Measurements from ENCODE around the gene TNFRSF1A. TPM values are rescaled to one million over a fixed set of nuclear protein-coding genes. Genes with fewer than 3 reads are reported as not detected.
A peak's percentile ranks its signal among the peaks of the same experiment; 100 is the strongest.
"Not testable (repeated sequence)": the region's sequence is repeated elsewhere in the genome, so short reads cannot be mapped to it uniquely, and the experiment has no call there.

Gene TNFRSF1A
- total RNA-seq, 1 experiment from 2014 or later = 44.1 TPM

GRCh38 chr12:6346235-6346832 lies 4.5 kb upstream of the TNFRSF1A start:
- no peak for DNase-seq (ENCODE audit: low spot score)
- POLR2A ChIA-PET = interaction anchor here (1.2 kb wide), 1 partner anchor 25 kb away, joined by 4 read pairs; no protein-coding TSS in a partner anchor
- TF ChIP-seq, protein P1, sequence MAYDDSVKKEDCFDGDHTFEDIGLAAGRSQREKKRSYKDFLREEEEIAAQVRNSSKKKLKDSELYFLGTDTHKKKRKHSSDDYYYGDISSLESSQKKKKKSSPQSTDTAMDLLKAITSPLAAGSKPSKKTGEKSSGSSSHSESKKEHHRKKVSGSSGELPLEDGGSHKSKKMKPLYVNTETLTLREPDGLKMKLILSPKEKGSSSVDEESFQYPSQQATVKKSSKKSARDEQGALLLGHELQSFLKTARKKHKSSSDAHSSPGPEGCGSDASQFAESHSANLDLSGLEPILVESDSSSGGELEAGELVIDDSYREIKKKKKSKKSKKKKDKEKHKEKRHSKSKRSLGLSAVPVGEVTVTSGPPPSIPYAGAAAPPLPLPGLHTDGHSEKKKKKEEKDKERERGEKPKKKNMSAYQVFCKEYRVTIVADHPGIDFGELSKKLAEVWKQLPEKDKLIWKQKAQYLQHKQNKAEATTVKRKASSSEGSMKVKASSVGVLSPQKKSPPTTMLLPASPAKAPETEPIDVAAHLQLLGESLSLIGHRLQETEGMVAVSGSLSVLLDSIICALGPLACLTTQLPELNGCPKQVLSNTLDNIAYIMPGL (CRISPR knock-in tag; IDR thresholded peaks at IDR 0.05) = no peak
- TF ChIP-seq MXD4 (CRISPR knock-in tag; IDR thresholded peaks at IDR 0.05; ENCODE audit: borderline replicate concordance) (no peak), ATF6 (CRISPR knock-in tag; IDR thresholded peaks at IDR 0.05) (no peak), ZBTB21 (CRISPR knock-in tag; IDR thresholded peaks at IDR 0.05; ENCODE audit: borderline replicate concordance) (no peak)
- TF ChIP-seq, protein P2, sequence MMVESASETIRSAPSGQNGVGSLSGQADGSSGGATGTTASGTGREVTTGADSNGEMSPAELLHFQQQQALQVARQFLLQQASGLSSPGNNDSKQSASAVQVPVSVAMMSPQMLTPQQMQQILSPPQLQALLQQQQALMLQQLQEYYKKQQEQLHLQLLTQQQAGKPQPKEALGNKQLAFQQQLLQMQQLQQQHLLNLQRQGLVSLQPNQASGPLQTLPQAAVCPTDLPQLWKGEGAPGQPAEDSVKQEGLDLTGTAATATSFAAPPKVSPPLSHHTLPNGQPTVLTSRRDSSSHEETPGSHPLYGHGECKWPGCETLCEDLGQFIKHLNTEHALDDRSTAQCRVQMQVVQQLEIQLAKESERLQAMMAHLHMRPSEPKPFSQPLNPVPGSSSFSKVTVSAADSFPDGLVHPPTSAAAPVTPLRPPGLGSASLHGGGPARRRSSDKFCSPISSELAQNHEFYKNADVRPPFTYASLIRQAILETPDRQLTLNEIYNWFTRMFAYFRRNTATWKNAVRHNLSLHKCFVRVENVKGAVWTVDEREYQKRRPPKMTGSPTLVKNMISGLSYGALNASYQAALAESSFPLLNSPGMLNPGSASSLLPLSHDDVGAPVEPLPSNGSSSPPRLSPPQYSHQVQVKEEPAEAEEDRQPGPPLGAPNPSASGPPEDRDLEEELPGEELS (CRISPR knock-in tag; IDR thresholded peaks at IDR 0.05) = no peak
- TF ChIP-seq, protein P3, sequence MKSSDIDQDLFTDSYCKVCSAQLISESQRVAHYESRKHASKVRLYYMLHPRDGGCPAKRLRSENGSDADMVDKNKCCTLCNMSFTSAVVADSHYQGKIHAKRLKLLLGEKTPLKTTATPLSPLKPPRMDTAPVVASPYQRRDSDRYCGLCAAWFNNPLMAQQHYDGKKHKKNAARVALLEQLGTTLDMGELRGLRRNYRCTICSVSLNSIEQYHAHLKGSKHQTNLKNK (CRISPR knock-in tag; IDR thresholded peaks at IDR 0.05) = no peak
- peaks cover 34% of the 10 kb centered on the region for H3K4me1 Mint-ChIP-seq
- H3K36me3 Mint-ChIP-seq = peaks cover 27% of the 10 kb centered on the region
- no peaks in the 10 kb centered on the region for H3K9me3 Mint-ChIP-seq
- no peak for ATAC-seq
- H3K27ac Mint-ChIP-seq = peak overlapping the region; percentile 1; the same call in 1 of the 2 replicates
- CTCF ChIA-PET = interaction anchor here (1.0 to 2.5 kb wide), 6 partner anchors 10 to 119 kb away, joined by 3 to 13 read pairs (median 4); no protein-coding TSS in a partner anchor
- no peak overlapping the region for H3K4me3 Mint-ChIP-seq
- H3K27me3 Mint-ChIP-seq (ENCODE audit: low read depth) = no peaks in the 10 kb centered on the region

DNA sequence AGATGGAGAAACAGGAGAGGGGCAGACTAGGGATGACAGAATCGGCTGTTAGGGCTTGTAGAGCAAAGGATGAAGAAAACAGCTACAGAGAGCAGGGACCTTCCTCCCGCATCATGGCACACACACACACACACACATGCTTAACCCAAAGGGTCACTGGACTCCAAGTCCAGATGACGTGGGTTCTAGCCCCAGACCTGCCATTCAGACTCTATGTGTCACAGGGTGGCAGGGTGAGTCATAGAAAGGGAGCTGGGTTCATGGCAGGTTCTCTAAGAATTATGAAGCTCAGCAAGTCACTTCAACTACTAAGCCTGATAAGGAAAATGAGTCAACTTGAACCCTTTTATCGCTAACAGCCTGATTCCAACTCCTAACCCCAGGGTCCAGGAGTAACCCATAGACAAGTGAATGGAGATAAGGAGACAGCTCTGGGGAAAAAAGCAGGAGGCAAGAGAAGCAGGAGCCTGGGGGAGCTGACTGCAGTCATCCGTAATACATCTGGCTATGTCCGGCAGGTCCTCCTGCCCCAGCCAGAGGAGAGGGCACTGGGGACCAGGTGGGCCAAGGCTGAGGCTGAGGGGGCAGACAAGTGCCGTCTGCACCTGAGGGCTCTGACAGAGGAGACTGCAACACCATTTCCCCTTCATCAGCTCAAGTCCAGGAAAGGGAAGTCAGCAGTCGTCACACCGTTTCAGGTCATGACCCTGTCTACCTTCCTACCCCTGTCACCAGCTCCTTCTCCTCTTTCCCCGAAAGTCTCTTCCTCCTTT lies 3.6 kb upstream of the TNFRSF1A start:
- H3K36me3 Mint-ChIP-seq = peaks cover 22% of the 10 kb centered on the region
- peak overlapping the region; percentile 41; the same call in 1 of the 2 replicates for H3K27ac Mint-ChIP-seq
- ATAC-seq = no peak
- H3K9me3 Mint-ChIP-seq = no peaks in the 10 kb centered on the region
- peaks cover 34% of the 10 kb centered on the region for H3K4me1 Mint-ChIP-seq
- no peaks in the 10 kb centered on the region for H3K27me3 Mint-ChIP-seq (ENCODE audit: low read depth)
- POLR2A ChIA-PET = interaction anchor here (0.7 to 1.2 kb wide), 3 partner anchors 9 to 25 kb away, joined by 3 to 4 read pairs (median 4); no protein-coding TSS in a partner anchor
- DNase-seq (ENCODE audit: low spot score) = no peak
- CTCF ChIA-PET = interaction anchor here (1.0 to 2.5 kb wide), 6 partner anchors 9 to 120 kb away, joined by 3 to 13 read pairs (median 4); no protein-coding TSS in a partner anchor
- H3K4me3 Mint-ChIP-seq = no peak overlapping the region
- TF ChIP-seq RELA (CRISPR knock-in tag; IDR thresholded peaks at IDR 0.05; ENCODE audit: borderline replicate concordance) = no peak
- TF ChIP-seq, protein P3 (CRISPR knock-in tag; IDR thresholded peaks at IDR 0.05) = no peak
- no peak for TF ChIP-seq USF2 (CRISPR knock-in tag; IDR thresholded peaks at IDR 0.05)

- H3K27ac Mint-ChIP-seq; H3K9me3 Mint-ChIP-seq; DNase-seq (ENCODE audit: low spot score); H3K27me3 Mint-ChIP-seq (ENCODE audit: low read depth); H3K4me3 Mint-ChIP-seq; ATAC-seq: not testable (repeated sequence)
- peaks cover 21% of the 10 kb centered on the region for H3K36me3 Mint-ChIP-seq
- ChIA-PET POLR2A (interaction anchor here (0.7 to 1.2 kb wide), 6 partner anchors 10 to 126 kb away, joined by 3 to 6 read pairs (median 4); partner anchors contain the start of gene VAMP1), CTCF (interaction anchor here (1.1 to 1.7 kb wide), 4 partner anchors 11 to 121 kb away, joined by 5 to 14 read pairs (median 8); no protein-coding TSS in a partner anchor)
- peaks cover 34% of the 10 kb centered on the region for H3K4me1 Mint-ChIP-seq
Observed at GRCh38 chr12:6344101-6344660, 2.3 kb upstream of the TNFRSF1A start.
